Keratinocyte (primary cell): ENCODE data around the gene MICAL3. TPM values are rescaled to one million over a fixed set of nuclear protein-coding genes. Genes with fewer than 3 reads are reported as not detected.
"Not testable (repeated sequence)": the region's sequence is repeated elsewhere in the genome, so short reads cannot be mapped to it uniquely, and the experiment has no call there.

Source experiments
- DNase-seq: peaks from one replicate; pipeline ENCODE4 v3.0.0-alpha.2; 2011; ENCODE audit warnings: low read depth, missing footprints, low spot score
- FAIRE-seq: peaks from 2 replicates; lab custom pipeline; 2011; peaks lifted over from hg19 to GRCh38; lab: Jason Lieb, UNC
- H2AFZ ChIP-seq: 2 replicates; pipeline ENCODE4 v1.6.0; 2012; ENCODE audit warnings: low read length, control low read depth, inconsistent platforms; ENCODE audit not compliant: control insufficient read depth
- H3K27ac ChIP-seq: 2 replicates; pipeline ENCODE4 v1.5.1; 2011; ENCODE audit warnings: low read length; ENCODE audit not compliant: control insufficient read depth, insufficient read depth
- H3K27me3 ChIP-seq: 3 replicates; pipeline ENCODE4 v1.6.0; 2011; ENCODE audit warnings: low read length; ENCODE audit not compliant: control insufficient read depth, insufficient read depth; ENCODE audit errors: extremely low read depth
- H3K36me3 ChIP-seq, 2 experiments: 2 replicates in 1 of 2; 3 replicates in 1 of 2; pipeline ENCODE4 v1.5.1; 2011; ENCODE audit warnings: low read length in 2 of 2, mild to moderate bottlenecking in 1 of 2; ENCODE audit not compliant: control insufficient read depth in 2 of 2, insufficient read depth in 2 of 2; ENCODE audit errors: extremely low read depth in 1 of 2
- H3K4me1 ChIP-seq: 3 replicates; pipeline ENCODE4 v1.5.1; 2011; ENCODE audit warnings: low read length; ENCODE audit not compliant: control insufficient read depth, insufficient read depth; ENCODE audit errors: extremely low read depth
- H3K4me2 ChIP-seq: 3 replicates; pipeline ENCODE4 v1.6.0; 2011; ENCODE audit warnings: low read depth, low read length; ENCODE audit not compliant: control insufficient read depth, insufficient read depth; ENCODE audit errors: extremely low read depth
- H3K4me3 ChIP-seq, 3 experiments: fragments of 200-600 bp in 1 of 3; sonication (generic) in 1 of 3; 2 replicates in 2 of 3; 3 replicates in 1 of 3; pipeline ENCODE4 v1.5.1; 2011 to 2016; ENCODE audit warnings: low read length in 3 of 3, mild to moderate bottlenecking in 3 of 3, control low read depth in 2 of 3, inconsistent platforms in 1 of 3, low read depth in 1 of 3, mixed read lengths in 1 of 3, mixed run types in 1 of 3, moderate library complexity in 1 of 3; ENCODE audit not compliant: control insufficient read depth in 2 of 3, insufficient read depth in 2 of 3; ENCODE audit errors: extremely low read depth in 1 of 3
- H3K79me2 ChIP-seq: 2 replicates; pipeline ENCODE4 v1.6.0; 2012; ENCODE audit warnings: low read length; ENCODE audit not compliant: control insufficient read depth, insufficient read depth
- H3K9ac ChIP-seq: 3 replicates; pipeline ENCODE4 v1.6.0; 2011; ENCODE audit warnings: low read length; ENCODE audit not compliant: control insufficient read depth, insufficient read depth; ENCODE audit errors: extremely low read depth
- H3K9me1 ChIP-seq: 3 replicates; pipeline ENCODE4 v1.6.0; 2011; ENCODE audit warnings: low read length; ENCODE audit not compliant: control insufficient read depth, insufficient read depth; ENCODE audit errors: extremely low read depth
- H3K9me3 ChIP-seq: 2 replicates; pipeline ENCODE4 v1.5.1; 2012; ENCODE audit warnings: low read depth, low read length; ENCODE audit not compliant: control insufficient read depth
- H4K20me1 ChIP-seq: 3 replicates; pipeline ENCODE4 v1.6.0; 2011; ENCODE audit warnings: low read length; ENCODE audit not compliant: control insufficient read depth, insufficient read depth; ENCODE audit errors: extremely low read depth
- EZH2 ChIP-seq: IDR thresholded peaks from one replicate; pipeline ENCODE4 v1.6.1; 2012; ENCODE audit warnings: inconsistent platforms, mild to moderate bottlenecking, low read length, moderate library complexity
- dilution Hi-C: fragments of 300-500 bp; cut with MboI; formaldehyde crosslinking; loops from one replicate; pipeline ENCODE4 v1.7.0; 2020; ENCODE audit warnings: low sequenced_read_pairs; ENCODE audit not compliant: extremely low pct_ligation_motif_present
- polyA plus RNA-seq, 5 experiments: library from polyadenylated mRNA; depleted of rRNA in 3 of 5; stranded (reverse) in 3 of 5; stranded (forward) in 1 of 5; unstranded in 1 of 5; fragments of >200 nt; gene quantifications; 1 replicate in 1 of 5; 2 replicates in 3 of 5; 3 replicates in 1 of 5; pipeline versions ENCODE4 v1.2.1 to v1.2.3, GENCODE V29; 2011 to 2012; ENCODE audit warnings: missing spikeins in 2 of 5, low read depth in 1 of 5, low replicate concordance in 1 of 5
- TF ChIP-seq, protein P1 (sequence below), 3 experiments: IDR thresholded peaks in 1 of 3; conservative IDR thresholded peaks in 1 of 3; optimal IDR thresholded peaks in 1 of 3; 2 replicates in 2 of 3; 3 replicates in 1 of 3; pipeline versions ENCODE3 to v1.5.1; 2011; ENCODE audit warnings: low read length in 3 of 3, mild to moderate bottlenecking in 3 of 3, moderate library complexity in 2 of 3, control low read depth in 1 of 3, inconsistent platforms in 1 of 3; ENCODE audit not compliant: insufficient read depth in 2 of 3; ENCODE audit errors: extremely low read depth in 1 of 3

The MICAL3 gene
- polyA plus RNA-seq, 1 donor (not counting 4 experiments of a cell fraction or from before 2014, with no cell fraction given), result 27.9 TPM

GRCh38 chr22:17988800-17989513, 35.4 kb downstream of the MICAL3 start:
- no peak overlapping the region for H2AFZ ChIP-seq
- no peak overlapping the region for H3K9ac ChIP-seq
- H3K9me1 ChIP-seq, result peaks cover 20% of the 10 kb centered on the region
- H3K9me3 ChIP-seq, result no peaks in the 10 kb centered on the region
- H3K27me3 ChIP-seq, result no peaks in the 10 kb centered on the region
- peaks cover 0 to 7% of the 10 kb centered on the region in 2 experiments for H3K36me3 ChIP-seq
- DNase-seq (no peak), FAIRE-seq (no peak)
- dilution Hi-C loops, result no loop called here
- peaks cover 93% of the 10 kb centered on the region for H3K79me2 ChIP-seq
- peak overlapping the region; percentile 8 for H3K27ac ChIP-seq
- H3K4me2 ChIP-seq, result peak overlapping the region; percentile 32
- peaks cover 53% of the 10 kb centered on the region for H4K20me1 ChIP-seq
- TF ChIP-seq EZH2, result no peak
- TF ChIP-seq, protein P1, sequence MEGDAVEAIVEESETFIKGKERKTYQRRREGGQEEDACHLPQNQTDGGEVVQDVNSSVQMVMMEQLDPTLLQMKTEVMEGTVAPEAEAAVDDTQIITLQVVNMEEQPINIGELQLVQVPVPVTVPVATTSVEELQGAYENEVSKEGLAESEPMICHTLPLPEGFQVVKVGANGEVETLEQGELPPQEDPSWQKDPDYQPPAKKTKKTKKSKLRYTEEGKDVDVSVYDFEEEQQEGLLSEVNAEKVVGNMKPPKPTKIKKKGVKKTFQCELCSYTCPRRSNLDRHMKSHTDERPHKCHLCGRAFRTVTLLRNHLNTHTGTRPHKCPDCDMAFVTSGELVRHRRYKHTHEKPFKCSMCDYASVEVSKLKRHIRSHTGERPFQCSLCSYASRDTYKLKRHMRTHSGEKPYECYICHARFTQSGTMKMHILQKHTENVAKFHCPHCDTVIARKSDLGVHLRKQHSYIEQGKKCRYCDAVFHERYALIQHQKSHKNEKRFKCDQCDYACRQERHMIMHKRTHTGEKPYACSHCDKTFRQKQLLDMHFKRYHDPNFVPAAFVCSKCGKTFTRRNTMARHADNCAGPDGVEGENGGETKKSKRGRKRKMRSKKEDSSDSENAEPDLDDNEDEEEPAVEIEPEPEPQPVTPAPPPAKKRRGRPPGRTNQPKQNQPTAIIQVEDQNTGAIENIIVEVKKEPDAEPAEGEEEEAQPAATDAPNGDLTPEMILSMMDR (optimal IDR thresholded peaks at IDR 0.05 in 1 of 3, IDR thresholded peaks at IDR 0.05 in 1 of 3, conservative IDR thresholded peaks at IDR 0.05 in 1 of 3; ENCODE audit: extremely low read depth in 1 of 3, insufficient read depth in 2 of 3, low read length in 3 of 3), result no peak
- H3K4me3 ChIP-seq, result no peak overlapping the region
- H3K4me1 ChIP-seq, result peaks cover 63% of the 10 kb centered on the region

DNA sequence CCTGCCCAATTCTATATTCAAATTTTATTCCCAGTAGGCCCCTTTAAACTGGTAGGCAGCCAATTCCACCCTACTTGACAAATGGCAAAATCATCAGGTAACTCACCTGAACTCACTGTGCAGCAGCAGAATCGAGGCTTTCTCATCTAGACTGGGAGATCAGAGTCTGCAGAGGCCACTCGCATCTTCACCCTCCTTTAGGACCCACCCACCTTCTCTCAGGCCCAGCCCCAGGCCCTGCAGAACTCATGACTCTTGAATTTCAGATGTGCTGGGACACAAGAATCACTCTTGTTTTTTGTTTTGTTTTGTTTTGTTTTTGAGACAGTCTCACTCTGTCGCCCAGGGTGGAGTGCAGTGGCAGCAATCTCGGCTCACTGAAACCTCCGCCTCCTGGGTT, 38.8 kb downstream of the MICAL3 start:
- Histone ChIP-seq H3K4me2 (no peak overlapping the region), H3K36me3 (peaks cover 0 to 9% of the 10 kb centered on the region in 2 experiments), H2AFZ (no peak overlapping the region), H3K9me3 (no peaks in the 10 kb centered on the region), H3K9me1 (peaks cover 15% of the 10 kb centered on the region), H3K79me2 (peaks cover 94% of the 10 kb centered on the region), H4K20me1 (peaks cover 50% of the 10 kb centered on the region), H3K4me1 (peaks cover 63% of the 10 kb centered on the region), H3K9ac (no peak overlapping the region), H3K27me3 (no peaks in the 10 kb centered on the region), H3K4me3 (no peak overlapping the region), H3K27ac (no peak overlapping the region)
- dilution Hi-C loops, result no loop called here
- DNase-seq (no peak), FAIRE-seq (no peak)
- TF ChIP-seq, protein P1 (optimal IDR thresholded peaks at IDR 0.05 in 1 of 3, IDR thresholded peaks at IDR 0.05 in 1 of 3, conservative IDR thresholded peaks at IDR 0.05 in 1 of 3; ENCODE audit: extremely low read depth in 1 of 3, insufficient read depth in 2 of 3, low read length in 3 of 3), result no peak
- no peak for TF ChIP-seq EZH2

- H2AFZ ChIP-seq, FAIRE-seq, H3K9me3 ChIP-seq, dilution Hi-C loops, H3K27ac ChIP-seq, H3K27me3 ChIP-seq, H3K36me3 ChIP-seq, H3K4me3 ChIP-seq, DNase-seq, H3K9ac ChIP-seq, H3K4me2 ChIP-seq: not testable (repeated sequence)
- peaks cover 20% of the 10 kb centered on the region for H3K9me1 ChIP-seq
- peaks cover 94% of the 10 kb centered on the region for H3K79me2 ChIP-seq
- H3K4me1 ChIP-seq, result peaks cover 63% of the 10 kb centered on the region
- peaks cover 50% of the 10 kb centered on the region for H4K20me1 ChIP-seq
Measured at GRCh38 chr22:17985071-17985470, 39.3 kb downstream of the MICAL3 start.
